H1 (cell line): ENCODE measurements around the gene AIF1L. TPM values are rescaled to one million over a fixed set of nuclear protein-coding genes. Genes with fewer than 3 reads are reported as not detected.

Experiments
- ATF3 ChIP-seq: IDR thresholded peaks from 2 replicates; pipeline ENCODE4 v1.6.1; 2011; ENCODE audit warnings: low read depth, mild to moderate bottlenecking, low read length; ENCODE audit not compliant: insufficient read depth
- CHD7 ChIP-seq: fragments of 300-600 bp; sonication (generic); IDR thresholded peaks from 2 replicates; pipeline ENCODE4 v1.7.1; 2012; ENCODE audit warnings: low read length, moderate library complexity, mild to moderate bottlenecking, inconsistent platforms; ENCODE audit not compliant: insufficient replicate concordance
- CTBP2 ChIP-seq: IDR thresholded peaks from 2 replicates; pipeline ENCODE4 v1.7.0; 2011; ENCODE audit warnings: borderline replicate concordance, mild to moderate bottlenecking, moderate library complexity, mixed read lengths, low read length; ENCODE audit not compliant: insufficient read depth, insufficient read length
- EGR1 ChIP-seq: IDR thresholded peaks from 2 replicates; pipeline ENCODE4 v1.6.1; 2011; ENCODE audit warnings: low read depth, low read length, borderline replicate concordance
- KDM4A ChIP-seq: IDR thresholded peaks from one replicate; pipeline ENCODE4 v1.7.1; 2012; ENCODE audit warnings: low read depth, mild to moderate bottlenecking, moderate library complexity, low read length, inconsistent platforms; ENCODE audit not compliant: severe bottlenecking
- KDM5A ChIP-seq: fragments of 200-600 bp; IDR thresholded peaks from 2 replicates; pipeline ENCODE4 v1.7.1; 2012; ENCODE audit warnings: mild to moderate bottlenecking, low read length, inconsistent platforms, mixed read lengths
- RBBP5 ChIP-seq: IDR thresholded peaks from 2 replicates; pipeline ENCODE4 v1.7.1; 2012; ENCODE audit warnings: low read depth, mild to moderate bottlenecking, inconsistent platforms, low read length, moderate library complexity, borderline replicate concordance
- RXRA ChIP-seq: IDR thresholded peaks from 2 replicates; pipeline ENCODE4 v1.6.1; 2011; ENCODE audit warnings: low read depth, mild to moderate bottlenecking, low read length, moderate library complexity; ENCODE audit not compliant: insufficient read depth
- SIRT6 ChIP-seq: IDR thresholded peaks from one replicate; pipeline ENCODE4 v1.7.1; 2012; ENCODE audit warnings: low read length, inconsistent platforms
- SIX5 ChIP-seq: IDR thresholded peaks from 2 replicates; pipeline ENCODE4 v1.6.1; 2011; ENCODE audit warnings: mild to moderate bottlenecking, low read depth, low read length
- SUZ12 ChIP-seq: fragments of 200-600 bp; sonication (generic); IDR thresholded peaks from 2 replicates; pipeline ENCODE4 v1.6.1; 2012; ENCODE audit warnings: mild to moderate bottlenecking, inconsistent platforms, low read length, moderate library complexity, mixed read lengths
- polyA plus RNA-seq, 7 experiments: library from polyadenylated mRNA; depleted of rRNA in 3 of 7; stranded (reverse) in 5 of 7; unstranded in 2 of 7; fragments of >200 nt in 5 of 7; fragments of 200-250 nt in 2 of 7; gene quantifications; 1 replicate in 5 of 7; 2 replicates in 1 of 7; 4 replicates in 1 of 7; pipeline versions ENCODE4 v1.2.1 to v1.2.3, GENCODE V29; 2011 to 2013; ENCODE audit warnings: missing spikeins in 2 of 7, mixed read lengths in 2 of 7
- total RNA-seq: library from RNA; stranded (reverse); fragmentation: NEBNext Ultra II Directional; extraction: Animal tissue kit (Norgen Biotek cat#: 25700); gene quantifications from 2 replicates; pipeline ENCODE4 v1.2.1, GENCODE V29; 2021

The AIF1L gene
- total and polyA plus RNA-seq, 2 of the 8 experiments (the other 6 are each of a cell fraction or from before 2014, with no cell fraction given), result 70.7 to 149 TPM

- TF ChIP-seq CHD7, result no peak
- TF ChIP-seq SIRT6, result no peak
- TF ChIP-seq SUZ12, result no peak
- no peak for TF ChIP-seq RXRA
- no peak for TF ChIP-seq CTBP2
- TF ChIP-seq SIX5, result no peak
- no peak for TF ChIP-seq ATF3
- TF ChIP-seq KDM5A, result no peak
- no peak for TF ChIP-seq EGR1
- no peak for TF ChIP-seq RBBP5
- no peak for TF ChIP-seq KDM4A
These were observed 71.6 kb downstream of the AIF1L start (continued) for GRCh38 chr9:131167936-131168335.
